HL-60 (cell line): ENCODE data around the gene ARHGAP29.

Source experiments
- CTCF ChIP-seq: IDR thresholded peaks from one replicate; pipeline ENCODE4 v1.5.1; 2011; ENCODE audit warnings: low read length, control low read depth, inconsistent platforms; ENCODE audit not compliant: insufficient read depth
- POLR2AphosphoS5 ChIP-seq: IDR thresholded peaks from 2 replicates; pipeline ENCODE4 v1.6.1; 2012; ENCODE audit warnings: low read depth
- REST ChIP-seq: IDR thresholded peaks from 2 replicates; pipeline ENCODE4 v1.6.1; 2012; ENCODE audit warnings: low read depth; ENCODE audit not compliant: insufficient replicate concordance
- SPI1 ChIP-seq: IDR thresholded peaks from 2 replicates; pipeline ENCODE4 v1.6.1; 2012; ENCODE audit warnings: low read depth, mild to moderate bottlenecking, borderline replicate concordance

GRCh38 chr1:94253456-94254017 is 16.2 kb upstream of the ARHGAP29 start:
- no peak for TF ChIP-seq CTCF
- no peak for TF ChIP-seq SPI1
- TF ChIP-seq REST, result no peak
- no peak for TF ChIP-seq POLR2AphosphoS5
